Heart left ventricle (tissue), 16 donors: ENCODE results near the gene ZNF30. TPM values are rescaled to one million over a fixed set of nuclear protein-coding genes. Genes with fewer than 3 reads are reported as not detected.

Source experiments
- ATAC-seq, 4 donors: fragments of 200-7000 bp; cut with Tn5 transposase; one replicate each; pipeline ENCODE4 v1.9.1; 2020 to 2022; ENCODE audit warnings: moderate library complexity in 4 of 4, mild to moderate bottlenecking in 3 of 4, moderate number of reproducible peaks in 1 of 4
- DNase-seq, 5 donors: peaks; one replicate each; pipeline ENCODE4 v3.0.0-alpha.2; 2020
- H3K27ac ChIP-seq, 12 donors: fragments of 200-600 bp; sonication (generic) in 4 of 12; one replicate each; pipeline versions ENCODE4 v1.5.0 to v1.8.0; 2016 to 2022; ENCODE audit warnings: mild to moderate bottlenecking in 2 of 12
- H3K27me3 ChIP-seq, 9 donors: fragments of 200-600 bp; sonication (generic) in 2 of 9; one replicate each; pipeline versions ENCODE4 v1.5.1 to v1.8.0; 2016 to 2022; ENCODE audit warnings: mild to moderate bottlenecking in 3 of 9
- H3K36me3 ChIP-seq, 9 donors: fragments of 200-600 bp; sonication (generic) in 2 of 9; one replicate each; pipeline versions ENCODE4 v1.5.0 to v1.8.0; 2018 to 2022; ENCODE audit warnings: mild to moderate bottlenecking in 2 of 9
- H3K4me1 ChIP-seq, 12 donors: fragments of 200-600 bp; sonication (generic) in 4 of 12; one replicate each; pipeline versions ENCODE4 v1.5.0 to v1.8.0; 2016 to 2022; ENCODE audit warnings: mild to moderate bottlenecking in 3 of 12
- H3K4me3 ChIP-seq, 12 donors: fragments of 200-600 bp; sonication (generic) in 4 of 12; one replicate each; pipeline versions ENCODE4 v1.5.0 to v1.8.0; 2017 to 2022; ENCODE audit warnings: mild to moderate bottlenecking in 9 of 12, moderate library complexity in 4 of 12
- H3K9me3 ChIP-seq, 12 donors: fragments of 200-600 bp; sonication (generic) in 4 of 12; one replicate each; pipeline versions ENCODE4 v1.5.0 to v1.8.0; 2016 to 2022; ENCODE audit warnings: mild to moderate bottlenecking in 1 of 12
- POLR2A ChIP-seq, 2 donors: fragments of 450-650 bp; IDR thresholded peaks; one replicate each; pipeline ENCODE4 v1.6.1; 2017; ENCODE audit warnings: antibody characterized with exemption in 2 of 2, mild to moderate bottlenecking in 2 of 2, moderate library complexity in 2 of 2
- WGBS, 4 donors: extraction: QIAGEN DNeasy Blood & Tissue Kit in 2 of 4; methylation state at CpG; one replicate each; pipeline versions ENCODE4 v1.1.5 to v1.1.7; 2013 to 2018; 5-methylcytosine and 5-hydroxymethylcytosine counted together
- intact Hi-C, 10 donors: fragments of 100-400 bp; cut with DNase I; formaldehyde crosslinking; loops; one replicate each; pipeline versions ENCODE4 v1.11.1 to v1.14.2; 2022
- polyA plus RNA-seq, 2 donors: library from polyadenylated mRNA; stranded (reverse); fragments of 200-250 nt; gene quantifications; one replicate each; pipeline ENCODE4 v1.2.3, GENCODE V29; 2013
- total RNA-seq, 9 donors: library from RNA; depleted of rRNA in 2 of 9; stranded (reverse); fragments of >200 nt in 2 of 9; fragmentation: NEBNext Ultra II Directional in 3 of 9; extraction: Animal tissue kit (Norgen Biotek cat#: 25700) in 3 of 9; gene quantifications; one replicate each; pipeline versions ENCODE4 v1.1.0 to v1.2.4, GENCODE V29; 2016 to 2023
- TF ChIP-seq, protein P1 (sequence below), 12 donors: fragments of 200-600 bp; sonication (generic) in 4 of 12; IDR thresholded peaks; one replicate each; pipeline versions ENCODE4 v1.5.0 to v1.8.0; 2018 to 2022; ENCODE audit warnings: antibody characterized with exemption in 12 of 12, mild to moderate bottlenecking in 5 of 12
- donor health status: ischemic (EF 13 %, LVEDD 7.1; RV severe dilation, severe dysfunction).
- donor health status: healthy with polysubstance abuse.
- donor health status: DM: no; HTN: yes; CAD: no.
- donor health status: DM: no; HTN: no; CAD: no.
- donor health status: ischemic (EF 25% LVEDD 6.9; RV normal size, moderate dysfunction).
- donor health status: ischemic (EF 25% LVEDD 5.7; RV mildly dilated, moderate dysfunction).
- donor health status: healthy.
- donor health status: DM: yes; HTN: yes; CAD: no.
- donor health status: ischemic (EF 35%, LVEDD 5.7; RV mildly dilated, moderate dysfunction).
- donor health status: nonischemic (EF 11% LVEDD 7.7; RV severe dilation, severe dysfunction).
- donor health status: DM: yes; HTN: yes; CAD: no.
- donor health status: PGD.
- donor health status: ischemic (EF 29% LVEDD 5.4; RV normal size, mild dysfunction).
- donor health status: nonischemic (EF 23%, LVEDD 6.1; RV moderate dilation, normal function).

Gene ZNF30
- total and polyA plus RNA-seq, 11 donors: 0.95 to 13.4 (median 2.7) TPM

DNA sequence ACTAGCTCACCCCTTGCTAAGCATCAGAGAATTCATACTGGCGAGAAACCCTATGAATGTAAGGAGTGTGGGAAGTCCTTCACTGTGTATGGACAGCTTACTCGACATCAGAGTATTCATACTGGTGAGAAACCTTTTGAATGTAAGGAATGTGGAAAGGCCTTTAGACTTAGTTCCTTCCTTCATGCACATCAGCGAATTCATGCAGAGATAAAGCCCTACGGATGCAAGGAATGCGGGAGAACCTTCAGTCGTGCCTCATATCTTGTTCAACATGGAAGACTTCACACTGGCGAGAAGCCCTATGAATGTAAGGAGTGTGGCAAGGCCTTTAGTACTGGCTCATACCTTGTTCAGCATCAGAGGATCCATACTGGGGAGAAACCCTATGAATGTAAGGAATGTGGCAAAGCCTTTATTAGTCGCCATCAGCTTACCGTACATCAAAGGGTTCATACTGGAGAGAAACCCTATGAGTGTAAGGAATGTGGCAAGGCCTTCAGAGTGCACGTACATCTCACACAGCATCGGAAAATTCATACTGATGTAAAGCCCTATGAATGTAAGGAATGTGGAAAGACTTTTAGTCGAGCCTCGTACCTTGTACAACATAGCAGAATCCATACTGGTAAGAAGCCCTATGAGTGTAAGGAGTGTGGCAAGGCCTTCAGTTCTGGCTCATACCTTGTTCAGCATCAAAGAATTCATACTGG, 17.3 kb downstream of the ZNF30 start:
- peaks cover 14 to 72% (median 22%) of the 10 kb centered on the region in 9 donors for H3K36me3 ChIP-seq
- 94 to 97% (median 96%) methylated on average over 13 of the region's 13 CpGs for WGBS, 4 donors
- intact Hi-C loops: no loop called here
- no peak for TF ChIP-seq POLR2A (IDR thresholded peaks at IDR 0.05)
- H3K4me3 ChIP-seq: no peak overlapping the region
- no peaks in the 10 kb centered on the region for H3K27me3 ChIP-seq
- DNase-seq (no peak), ATAC-seq (no peak)
- H3K27ac ChIP-seq: no peak overlapping the region
- H3K4me1 ChIP-seq: no peaks in the 10 kb centered on the region
- peaks cover 0 to 89% (median 48%) of the 10 kb centered on the region in 12 donors for H3K9me3 ChIP-seq

DNA sequence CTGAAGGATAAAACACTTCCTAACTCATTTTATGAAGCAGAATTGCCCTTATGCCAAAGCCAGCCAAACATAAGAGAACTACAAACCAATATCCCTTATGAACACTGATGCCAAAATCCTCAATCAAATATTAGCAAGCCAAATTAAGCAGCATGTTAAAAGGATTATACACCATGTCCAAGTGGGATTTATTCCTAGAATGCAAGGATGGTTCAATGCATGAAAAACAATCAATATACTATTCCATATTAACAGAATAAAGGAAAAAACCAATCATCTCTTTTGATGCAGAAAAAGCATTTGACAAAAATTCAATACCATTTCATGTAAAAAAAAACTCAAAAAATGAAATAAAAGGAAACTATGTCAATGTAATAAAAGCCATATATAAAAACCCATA, 26.4 kb downstream of the ZNF30 start:
- Histone ChIP-seq H3K27me3 (no peaks in the 10 kb centered on the region), H3K4me3 (no peak overlapping the region), H3K27ac (no peak overlapping the region), H3K9me3 (peaks cover 5 to 99% (median 76%) of the 10 kb centered on the region in 12 donors), H3K36me3 (peaks cover 8 to 76% (median 19%) of the 10 kb centered on the region in 9 donors), H3K4me1 (no peaks in the 10 kb centered on the region)
- ATAC-seq (no peak), DNase-seq (no peak)
- no peak for TF ChIP-seq POLR2A (IDR thresholded peaks at IDR 0.05)
- TF ChIP-seq, protein P1, sequence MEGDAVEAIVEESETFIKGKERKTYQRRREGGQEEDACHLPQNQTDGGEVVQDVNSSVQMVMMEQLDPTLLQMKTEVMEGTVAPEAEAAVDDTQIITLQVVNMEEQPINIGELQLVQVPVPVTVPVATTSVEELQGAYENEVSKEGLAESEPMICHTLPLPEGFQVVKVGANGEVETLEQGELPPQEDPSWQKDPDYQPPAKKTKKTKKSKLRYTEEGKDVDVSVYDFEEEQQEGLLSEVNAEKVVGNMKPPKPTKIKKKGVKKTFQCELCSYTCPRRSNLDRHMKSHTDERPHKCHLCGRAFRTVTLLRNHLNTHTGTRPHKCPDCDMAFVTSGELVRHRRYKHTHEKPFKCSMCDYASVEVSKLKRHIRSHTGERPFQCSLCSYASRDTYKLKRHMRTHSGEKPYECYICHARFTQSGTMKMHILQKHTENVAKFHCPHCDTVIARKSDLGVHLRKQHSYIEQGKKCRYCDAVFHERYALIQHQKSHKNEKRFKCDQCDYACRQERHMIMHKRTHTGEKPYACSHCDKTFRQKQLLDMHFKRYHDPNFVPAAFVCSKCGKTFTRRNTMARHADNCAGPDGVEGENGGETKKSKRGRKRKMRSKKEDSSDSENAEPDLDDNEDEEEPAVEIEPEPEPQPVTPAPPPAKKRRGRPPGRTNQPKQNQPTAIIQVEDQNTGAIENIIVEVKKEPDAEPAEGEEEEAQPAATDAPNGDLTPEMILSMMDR (IDR thresholded peaks at IDR 0.05): no peak
- intact Hi-C loops: no loop called here

DNA sequence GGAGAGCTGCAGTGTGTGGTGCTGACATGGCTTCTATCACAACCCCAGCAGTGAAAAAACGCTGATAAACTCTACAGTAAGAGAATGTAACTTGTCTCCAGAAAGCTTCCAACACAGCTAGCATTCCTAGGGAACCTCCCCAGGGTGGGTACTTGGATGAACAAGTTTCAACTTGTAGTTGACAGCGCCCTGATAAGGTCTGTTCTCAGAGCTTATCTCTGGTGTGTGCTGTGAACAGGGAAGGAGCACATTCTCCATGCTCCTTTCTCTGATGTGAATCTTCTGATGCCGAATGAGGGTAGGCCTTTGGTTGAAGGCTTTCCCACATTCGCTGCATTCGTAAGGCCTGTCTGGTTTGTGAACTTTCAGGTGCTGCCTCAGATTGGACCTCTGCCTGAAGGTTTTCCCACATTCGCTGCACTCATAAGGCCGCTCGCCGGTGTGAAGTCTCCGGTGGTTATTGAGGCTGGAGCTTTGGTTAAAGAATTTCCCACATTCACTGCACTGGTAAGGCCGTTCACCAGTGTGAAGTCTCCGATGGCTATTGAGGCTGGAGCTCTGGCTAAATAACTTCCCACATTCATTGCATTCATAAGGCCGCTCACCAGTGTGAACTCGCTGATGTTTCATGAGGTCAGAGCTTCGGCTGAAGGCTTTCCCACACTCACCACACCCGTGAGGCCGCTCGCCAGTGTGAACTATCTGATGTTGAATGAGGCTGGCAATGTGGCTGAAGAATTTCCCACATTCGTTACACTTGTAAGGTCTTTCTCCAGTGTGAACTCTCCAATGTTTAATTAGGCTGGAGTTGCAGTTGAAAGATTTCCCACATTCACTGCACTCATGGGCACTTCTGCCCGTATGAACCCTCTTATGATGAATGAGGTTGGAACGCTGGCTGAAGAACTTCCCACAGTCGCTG, 31.4 kb downstream of the ZNF30 start:
- ATAC-seq (no peak), DNase-seq (no peak)
- Histone ChIP-seq H3K9me3 (peaks cover 9 to 93% (median 77%) of the 10 kb centered on the region in 12 donors), H3K27me3 (no peaks in the 10 kb centered on the region), H3K27ac (no peak overlapping the region), H3K36me3 (peaks cover 27 to 84% (median 45%) of the 10 kb centered on the region in 9 donors), H3K4me3 (no peak overlapping the region), H3K4me1 (peaks cover 0 to 19% (median 12%) of the 10 kb centered on the region in 12 donors)
- no peak for TF ChIP-seq POLR2A (IDR thresholded peaks at IDR 0.05)
- WGBS, 4 donors: 95 to 97% (median 96%) methylated on average over 22 of the region's 22 CpGs
- intact Hi-C loops: no loop called here

DNA sequence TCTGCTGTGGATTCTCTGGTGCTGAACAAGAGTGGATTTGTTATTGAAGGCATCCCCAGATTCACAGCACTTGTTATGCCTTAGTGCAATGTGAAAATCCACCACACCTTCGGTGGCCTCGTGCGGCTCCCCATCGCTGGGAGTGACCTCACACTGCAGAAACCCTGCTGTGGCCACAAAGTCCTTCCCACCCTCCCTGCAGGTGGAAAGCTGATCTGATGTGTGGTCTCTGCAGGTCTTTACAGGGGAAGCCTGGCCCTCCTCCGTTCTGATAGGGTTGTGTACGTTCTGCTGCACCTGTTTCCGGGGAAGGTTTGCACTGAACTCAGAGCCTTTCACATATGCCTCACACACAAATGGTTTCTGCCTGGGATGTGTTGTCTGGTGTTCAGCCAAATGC, 32.3 kb downstream of the ZNF30 start:
- Histone ChIP-seq H3K27me3 (no peaks in the 10 kb centered on the region), H3K27ac (no peak overlapping the region), H3K4me3 (no peak overlapping the region), H3K4me1 (peaks cover 0 to 22% (median 13%) of the 10 kb centered on the region in 12 donors), H3K9me3 (peaks cover 7 to 83% (median 70%) of the 10 kb centered on the region in 12 donors), H3K36me3 (peaks cover 27 to 76% (median 45%) of the 10 kb centered on the region in 9 donors)
- ATAC-seq (no peak), DNase-seq (no peak)
- intact Hi-C loops: no loop called here
- no peak for TF ChIP-seq POLR2A (IDR thresholded peaks at IDR 0.05)
- TF ChIP-seq, protein P1 (IDR thresholded peaks at IDR 0.05): no peak
- 90 to 99% (median 93%) methylated on average over 7 of the region's 7 CpGs for WGBS, 4 donors
